Heart right ventricle (tissue), 16 donors: ENCODE data around the gene CD27. TPM values are rescaled to one million over a fixed set of nuclear protein-coding genes. Genes with fewer than 3 reads are reported as not detected.

Experiments used
- ATAC-seq, 8 donors: fragments of 200-7000 bp; cut with Tn5 transposase; one replicate each; pipeline ENCODE4 v1.9.1; 2020; ENCODE audit warnings: mild to moderate bottlenecking in 8 of 8, moderate library complexity in 8 of 8, moderate number of reproducible peaks in 1 of 8
- DNase-seq, 2 donors: peaks; one replicate each; pipeline ENCODE4 v3.0.0-alpha.2; 2020
- H3K27ac ChIP-seq, 10 donors: fragments of 200-600 bp; sonication (generic) in 2 of 10; one replicate each; pipeline versions ENCODE4 v1.5.0 to v1.8.0; 2020 to 2022; ENCODE audit warnings: mild to moderate bottlenecking in 3 of 10
- H3K27me3 ChIP-seq, 7 donors: fragments of 200-600 bp; one replicate each; pipeline ENCODE4 v1.8.0; 2021 to 2022; ENCODE audit warnings: mild to moderate bottlenecking in 2 of 7
- H3K36me3 ChIP-seq, 9 donors: fragments of 200-600 bp; sonication (generic) in 1 of 9; one replicate each; pipeline versions ENCODE4 v1.5.0 to v1.8.0; 2020 to 2022; ENCODE audit warnings: mild to moderate bottlenecking in 2 of 9
- H3K4me1 ChIP-seq, 9 donors: fragments of 200-600 bp; sonication (generic) in 1 of 9; one replicate each; pipeline versions ENCODE4 v1.5.0 to v1.8.0; 2020 to 2022; ENCODE audit warnings: mild to moderate bottlenecking in 4 of 9
- H3K4me3 ChIP-seq, 10 donors: fragments of 200-600 bp; sonication (generic) in 2 of 10; one replicate each; pipeline versions ENCODE4 v1.5.0 to v1.8.0; 2020 to 2022; ENCODE audit warnings: mild to moderate bottlenecking in 7 of 10, moderate library complexity in 2 of 10
- H3K9me3 ChIP-seq, 11 donors: fragments of 200-600 bp in 10 of 11; sonication (generic) in 2 of 11; one replicate each; pipeline versions ENCODE4 v1.5.0 to v1.8.0; 2013 to 2022; ENCODE audit warnings: mild to moderate bottlenecking in 2 of 11, control low read depth in 1 of 11, moderate library complexity in 1 of 11
- WGBS, 2 donors: extraction: QIAGEN DNeasy Blood & Tissue Kit; methylation state at CpG; one replicate each; pipeline ENCODE4 v1.1.7; 2013; ENCODE audit warnings: inconsistent platforms in 1 of 2; 5-methylcytosine and 5-hydroxymethylcytosine counted together
- intact Hi-C, 10 donors: fragments of 100-400 bp; cut with DNase I; formaldehyde crosslinking; loops; one replicate each; pipeline versions ENCODE4 v1.11.1 to v1.14.2; 2022
- polyA plus RNA-seq, 2 donors: library from polyadenylated mRNA; stranded (reverse); fragments of 200-250 nt; gene quantifications; one replicate each; pipeline ENCODE4 v1.2.3, GENCODE V29; 2013
- total RNA-seq, 10 donors: library from RNA; stranded (reverse); fragmentation: NEBNext Ultra II Directional in 3 of 10; extraction: Animal tissue kit (Norgen Biotek cat#: 25700) in 3 of 10; gene quantifications; one replicate each; pipeline versions ENCODE4 v1.2.1 to v1.2.4, GENCODE V29; 2021 to 2023
- TF ChIP-seq, protein P1 (sequence below), 9 donors: fragments of 200-600 bp; sonication (generic) in 2 of 9; IDR thresholded peaks; one replicate each; pipeline versions ENCODE4 v1.5.0 to v1.8.0; 2021 to 2022; ENCODE audit warnings: antibody characterized with exemption in 9 of 9, mild to moderate bottlenecking in 5 of 9, moderate library complexity in 1 of 9
- donor health status: Arrhythmogenic right ventricular cardiomyopathy.
- donor health status: ischemic (EF 13 %, LVEDD 7.1; RV severe dilation, severe dysfunction).
- donor health status: healthy with polysubstance abuse.
- donor health status: DM: no; HTN: yes; CAD: no.
- donor health status: DM: no; HTN: no; CAD: no.
- donor health status: ischemic (EF 25% LVEDD 6.9; RV normal size, moderate dysfunction).
- donor health status: ischemic (EF 25% LVEDD 5.7; RV mildly dilated, moderate dysfunction).
- donor health status: healthy.
- donor health status: DM: yes; HTN: yes; CAD: no.
- donor health status: Ischemic cardiomyopathy.
- donor health status: ischemic (EF 35%, LVEDD 5.7; RV mildly dilated, moderate dysfunction).
- donor health status: nonischemic (EF 11% LVEDD 7.7; RV severe dilation, severe dysfunction).
- donor health status: DM: yes; HTN: yes; CAD: no.
- donor health status: PGD.
- donor health status: ischemic (EF 29% LVEDD 5.4; RV normal size, mild dysfunction).
- donor health status: nonischemic (EF 23%, LVEDD 6.1; RV moderate dilation, normal function).

The CD27 gene
- total and polyA plus RNA-seq, 12 donors: 0.28 to 3.4 (median 0.32) TPM; not detected in 6

DNA sequence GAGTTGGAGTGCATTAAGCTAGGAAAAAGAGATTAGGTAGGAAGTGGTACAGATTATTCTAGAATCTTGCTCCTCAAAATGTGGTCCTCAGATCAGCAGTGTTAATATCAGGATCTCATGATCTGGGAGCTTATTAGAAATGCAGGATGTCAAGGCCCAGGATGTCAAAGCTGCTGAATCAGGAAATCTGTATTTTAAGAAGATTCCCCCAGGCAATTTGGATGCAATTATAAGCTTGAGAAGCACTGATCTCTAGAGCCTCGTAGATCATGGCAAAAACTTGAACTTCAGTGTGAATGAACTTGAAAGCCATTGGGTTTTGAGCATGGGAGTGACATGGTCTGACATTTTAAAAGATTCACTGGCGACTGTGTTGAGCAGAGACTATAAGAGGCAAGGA lies 55.7 kb downstream of the CD27 start:
- Histone ChIP-seq H3K36me3 (peaks cover 0 to 84% (median 0%) of the 10 kb centered on the region in 9 donors), H3K4me1 (peaks cover 0 to 7% (median 3%) of the 10 kb centered on the region in 9 donors), H3K27ac (no peak overlapping the region), H3K27me3 (no peaks in the 10 kb centered on the region), H3K4me3 (no peak overlapping the region), H3K9me3 (no peaks in the 10 kb centered on the region)
- ATAC-seq: no peak
- intact Hi-C loops: no loop called here
- 89% methylated on average over 2 of the region's 2 CpGs for WGBS, 2 donors
- DNase-seq: no peak
- TF ChIP-seq, protein P1, sequence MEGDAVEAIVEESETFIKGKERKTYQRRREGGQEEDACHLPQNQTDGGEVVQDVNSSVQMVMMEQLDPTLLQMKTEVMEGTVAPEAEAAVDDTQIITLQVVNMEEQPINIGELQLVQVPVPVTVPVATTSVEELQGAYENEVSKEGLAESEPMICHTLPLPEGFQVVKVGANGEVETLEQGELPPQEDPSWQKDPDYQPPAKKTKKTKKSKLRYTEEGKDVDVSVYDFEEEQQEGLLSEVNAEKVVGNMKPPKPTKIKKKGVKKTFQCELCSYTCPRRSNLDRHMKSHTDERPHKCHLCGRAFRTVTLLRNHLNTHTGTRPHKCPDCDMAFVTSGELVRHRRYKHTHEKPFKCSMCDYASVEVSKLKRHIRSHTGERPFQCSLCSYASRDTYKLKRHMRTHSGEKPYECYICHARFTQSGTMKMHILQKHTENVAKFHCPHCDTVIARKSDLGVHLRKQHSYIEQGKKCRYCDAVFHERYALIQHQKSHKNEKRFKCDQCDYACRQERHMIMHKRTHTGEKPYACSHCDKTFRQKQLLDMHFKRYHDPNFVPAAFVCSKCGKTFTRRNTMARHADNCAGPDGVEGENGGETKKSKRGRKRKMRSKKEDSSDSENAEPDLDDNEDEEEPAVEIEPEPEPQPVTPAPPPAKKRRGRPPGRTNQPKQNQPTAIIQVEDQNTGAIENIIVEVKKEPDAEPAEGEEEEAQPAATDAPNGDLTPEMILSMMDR (IDR thresholded peaks at IDR 0.05): no peak

Other genes with a start within 250 kb of the CD27 start
- gene CD9, start 244.6 kb upstream of the CD27 start, total RNA-seq: 10 to 100 TPM; 24.8 to 70.4 (median 52.8) TPM
- gene CD9, start 244.6 kb upstream of the CD27 start, polyA plus RNA-seq: 100 to 1,000 TPM in 1 of 2 donors, 10 to 100 TPM in 1; 52.3 to 109 TPM
- 1 to 10 TPM in 2 of 10 donors, under 1 TPM in 3, not detected in 5; 0.13 to 1.9 (median 0.81) TPM for gene PLEKHG6, start 134.3 kb upstream of the CD27 start, total RNA-seq
- 1 to 10 TPM; 1.1 to 1.6 TPM for gene PLEKHG6, start 134.3 kb upstream of the CD27 start, polyA plus RNA-seq
- 100 to 1,000 TPM in 1 of 10 donors, 10 to 100 TPM in 9; 29.4 to 100 (median 39.2) TPM for gene TNFRSF1A, start 102.9 kb upstream of the CD27 start, total RNA-seq
- gene TNFRSF1A, start 102.9 kb upstream of the CD27 start, polyA plus RNA-seq: 10 to 100 TPM; 34.4 to 75.7 TPM
- 1 to 10 TPM in 1 of 10 donors, under 1 TPM in 5, not detected in 4; 0.17 to 1.1 (median 0.49) TPM for gene SCNN1A, start 69.4 kb upstream of the CD27 start, total RNA-seq
- gene SCNN1A, start 69.4 kb upstream of the CD27 start, polyA plus RNA-seq: under 1 TPM; 0.15 to 0.23 TPM
- 10 to 100 TPM; 14.1 to 49.1 (median 20.8) TPM for gene LTBR, start 60.8 kb upstream of the CD27 start, total RNA-seq
- 10 to 100 TPM; 37.5 to 38.3 TPM for gene LTBR, start 60.8 kb upstream of the CD27 start, polyA plus RNA-seq
- 10 to 100 TPM; 14.8 to 57.5 (median 17.8) TPM for gene TAPBPL, start 7.1 kb downstream of the CD27 start, total RNA-seq
- gene TAPBPL, start 7.1 kb downstream of the CD27 start, polyA plus RNA-seq: 10 to 100 TPM in 1 of 2 donors, 1 to 10 TPM in 1; 7.9 to 16.7 TPM
- gene VAMP1, start 25.7 kb downstream of the CD27 start, total RNA-seq: 1 to 10 TPM; 1.4 to 6.1 (median 3.0) TPM
- 10 to 100 TPM in 1 of 2 donors, 1 to 10 TPM in 1; 2.7 to 10.2 TPM for gene VAMP1, start 25.7 kb downstream of the CD27 start, polyA plus RNA-seq
- gene MRPL51, start 48.3 kb downstream of the CD27 start, total RNA-seq: 100 to 1,000 TPM; 232 to 300 (median 255) TPM
- 100 to 1,000 TPM; 123 to 181 TPM for gene MRPL51, start 48.3 kb downstream of the CD27 start, polyA plus RNA-seq
- 10 to 100 TPM in 8 of 10 donors, 1 to 10 TPM in 2; 8.4 to 18.8 (median 13.1) TPM for gene NCAPD2, start 49.1 kb downstream of the CD27 start, total RNA-seq
- 1 to 10 TPM; 5.4 to 5.8 TPM for gene NCAPD2, start 49.1 kb downstream of the CD27 start, polyA plus RNA-seq
- 1,000 to 10,000 TPM; 4,081 to 7,888 (median 4,666) TPM for gene GAPDH, start 89.6 kb downstream of the CD27 start, total RNA-seq
- 1,000 to 10,000 TPM; 5,840 to 6,426 TPM for gene GAPDH, start 89.6 kb downstream of the CD27 start, polyA plus RNA-seq
- gene IFFO1, start 111.1 kb downstream of the CD27 start, total RNA-seq: 10 to 100 TPM; 10.5 to 21.6 (median 17.3) TPM
- 10 to 100 TPM; 14.3 to 30.5 TPM for gene IFFO1, start 111.1 kb downstream of the CD27 start, polyA plus RNA-seq
- gene NOP2, start 123.3 kb downstream of the CD27 start, total RNA-seq: 10 to 100 TPM; 11.1 to 29.2 (median 15.3) TPM
- gene NOP2, start 123.3 kb downstream of the CD27 start, polyA plus RNA-seq: 10 to 100 TPM; 18.5 to 31.1 TPM
- gene CHD4, start 162.4 kb downstream of the CD27 start, total RNA-seq: 100 to 1,000 TPM; 125 to 201 (median 153) TPM
- gene CHD4, start 162.4 kb downstream of the CD27 start, polyA plus RNA-seq: 100 to 1,000 TPM; 129 to 265 TPM
- gene LPAR5, start 191.0 kb downstream of the CD27 start, total RNA-seq: 10 to 100 TPM in 1 of 10 donors, 1 to 10 TPM in 9; 2.1 to 10.0 (median 4.4) TPM
- 1 to 10 TPM; 1.7 to 4.4 TPM for gene LPAR5, start 191.0 kb downstream of the CD27 start, polyA plus RNA-seq
- gene ACRBP, start 202.5 kb downstream of the CD27 start, total RNA-seq: 1 to 10 TPM in 4 of 10 donors, under 1 TPM in 5, not detected in 1; 0.25 to 4.1 (median 0.79) TPM
- under 1 TPM; 0.29 to 0.43 TPM for gene ACRBP, start 202.5 kb downstream of the CD27 start, polyA plus RNA-seq
- 10 to 100 TPM; 17.7 to 32.5 (median 22.6) TPM for gene ING4, start 218.2 kb downstream of the CD27 start, total RNA-seq
- 10 to 100 TPM; 20.0 to 25.5 TPM for gene ING4, start 218.2 kb downstream of the CD27 start, polyA plus RNA-seq
- 10 to 100 TPM; 25.1 to 36.0 (median 29.0) TPM for gene ZNF384, start 244.4 kb downstream of the CD27 start, total RNA-seq
- 10 to 100 TPM; 17.6 to 23.7 TPM for gene ZNF384, start 244.4 kb downstream of the CD27 start, polyA plus RNA-seq